Right ventricle myocardium superior (tissue), 1 donor: Measurements from ENCODE around the gene MYO1B. TPM values are rescaled to one million over a fixed set of nuclear protein-coding genes. Genes with fewer than 3 reads are reported as not detected.

Experiments
- ATAC-seq: fragments of 200-7000 bp; cut with Tn5 transposase; one replicate; pipeline ENCODE4 v1.9.1; 2020; ENCODE audit warnings: mild to moderate bottlenecking; ENCODE audit not compliant: poor library complexity
- DNase-seq: peaks from one replicate; pipeline ENCODE4 v3.0.0-alpha.2; 2020
- intact Hi-C: fragments of 100-400 bp; cut with DNase I; formaldehyde crosslinking; loops from one replicate; pipeline ENCODE4 v1.11.2; 2022
- total RNA-seq: library from RNA; stranded (reverse); fragmentation: NEBNext Ultra II Directional; extraction: Animal tissue kit (Norgen Biotek cat#: 25700); gene quantifications from one replicate; pipeline ENCODE4 v1.2.1, GENCODE V29; 2021
- donor health status: DM: no; HTN: yes; CAD: no; lungs with severe emphysema.

Gene MYO1B
- total RNA-seq, 1 donor from 2014 or later = 16.8 TPM

GRCh38 chr2:191311156-191311555 lies 66.0 kb downstream of the MYO1B start:
- no peak for ATAC-seq
- DNase-seq = no peak
- intact Hi-C loops = no loop called here

- DNase-seq (no peak), ATAC-seq (no peak)
- intact Hi-C loops = no loop called here
These were observed 66.4 kb downstream of the MYO1B start for GRCh38 chr2:191311627-191312026.

DNA sequence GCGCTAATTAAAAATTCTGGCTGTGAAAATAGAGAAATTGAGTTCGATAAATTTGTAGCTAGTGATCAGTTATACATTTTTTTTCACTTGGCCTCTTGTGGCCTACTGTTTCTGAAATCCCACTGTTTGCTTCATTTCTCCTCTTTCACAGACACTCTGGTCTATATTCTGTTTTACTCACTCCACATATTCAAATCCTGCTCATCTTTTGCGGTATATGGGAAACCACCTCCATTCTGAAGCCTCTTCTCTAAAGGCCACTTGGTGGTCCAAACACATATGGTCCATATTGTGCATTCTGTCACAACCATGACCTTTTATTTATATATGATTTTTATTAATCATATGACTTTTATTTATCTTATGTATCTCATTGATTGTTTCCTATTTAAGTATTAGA lies 67.0 kb downstream of the MYO1B start:
- no peak for ATAC-seq
- intact Hi-C loops = no loop called here
- DNase-seq = no peak

- intact Hi-C loops = no loop called here
- DNase-seq (no peak), ATAC-seq (no peak)
These were observed 67.5 kb downstream of the MYO1B start for GRCh38 chr2:191312662-191313061.

- DNase-seq = no peak
- intact Hi-C loops = no loop called here
These were observed 69.6 kb downstream of the MYO1B start for GRCh38 chr2:191314697-191315364.

DNA sequence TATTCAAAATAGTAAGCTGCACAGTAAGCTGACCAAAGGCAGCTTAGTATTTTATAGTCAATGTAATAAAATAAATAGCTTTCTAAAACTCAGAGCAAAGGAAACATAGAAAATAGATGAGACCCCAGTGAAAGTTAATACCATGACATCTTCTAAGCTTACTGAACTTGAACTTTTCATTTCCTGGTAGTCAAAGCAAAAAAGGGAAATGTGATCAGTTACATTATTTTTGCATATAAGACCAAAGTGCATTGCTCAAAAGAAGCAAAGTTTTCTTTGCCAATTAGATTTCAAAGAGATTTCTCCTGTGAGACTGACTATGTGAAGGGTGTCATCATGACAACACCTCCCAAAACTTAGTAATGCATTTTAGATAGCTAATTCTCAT lies 70.2 kb downstream of the MYO1B start:
- no peak for ATAC-seq
- intact Hi-C loops = no loop called here

More at GRCh38 chr2:191314697-191315364, 69.6 kb downstream of the MYO1B start:
- no peak for ATAC-seq

GRCh38 chr2:191316246-191316994 lies 71.2 kb downstream of the MYO1B start:
- no peak for DNase-seq
- intact Hi-C loops = no loop called here
- ATAC-seq = no peak

More for the DNA sequence above, 70.2 kb downstream of the MYO1B start:
- DNase-seq = no peak

DNA sequence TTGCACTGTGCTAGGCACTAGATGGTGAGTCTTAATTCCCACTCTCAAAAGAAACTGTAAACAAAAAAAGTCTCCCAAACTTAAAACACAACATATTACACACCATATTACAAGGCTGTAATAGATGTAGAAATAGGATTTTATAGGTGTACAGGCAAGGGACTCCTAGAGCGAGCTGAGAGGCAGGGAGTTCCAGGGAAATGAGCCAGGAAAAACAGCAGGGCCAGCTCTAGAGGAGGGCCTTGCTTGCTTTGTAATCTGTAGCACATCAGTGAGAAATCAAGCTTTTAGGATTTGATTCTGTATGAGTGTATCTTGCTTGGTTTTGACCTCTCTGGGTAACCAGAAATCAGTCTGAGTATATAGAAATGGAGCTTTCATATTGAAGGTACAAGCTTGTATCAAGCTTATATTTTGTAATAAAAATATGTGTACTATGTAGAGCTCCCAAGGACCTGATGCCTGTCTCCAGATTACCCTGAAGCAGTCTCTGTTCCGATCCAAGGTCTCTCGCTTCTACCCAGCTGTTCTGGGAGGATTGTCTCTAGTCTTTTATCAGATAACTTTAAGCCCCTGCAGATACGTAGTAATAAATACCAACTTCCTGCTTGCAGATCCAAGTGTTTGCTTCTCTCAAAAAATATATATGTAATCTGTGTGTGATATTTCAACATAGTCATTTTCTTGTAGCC lies 73.0 kb downstream of the MYO1B start:
- intact Hi-C loops = no loop called here
- ATAC-seq (peak; percentile 79), DNase-seq (peak; percentile 47)

DNA sequence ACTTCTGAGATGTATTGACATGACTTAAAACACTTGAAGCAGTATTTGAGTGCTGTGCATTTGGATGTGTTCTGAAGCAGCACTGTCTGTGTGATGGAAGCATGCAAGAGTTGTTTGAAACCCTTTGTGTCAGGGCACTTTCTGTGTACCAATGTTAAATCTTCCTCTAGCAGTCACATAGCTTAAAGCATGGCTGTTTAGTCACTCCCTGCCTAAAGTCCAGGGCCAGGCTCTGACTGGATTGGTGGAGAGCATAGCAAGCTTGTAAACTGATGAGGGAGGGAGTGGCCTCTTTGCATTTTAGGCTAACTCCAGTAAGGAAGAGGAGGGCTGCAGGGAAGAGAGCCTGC lies 73.5 kb downstream of the MYO1B start:
- DNase-seq = no peak
- peak; percentile 47 for ATAC-seq
- intact Hi-C loops = no loop called here

- DNase-seq (no peak), ATAC-seq (peak; percentile 22)
- intact Hi-C loops = no loop called here
These were observed 74.0 kb downstream of the MYO1B start for GRCh38 chr2:191319186-191319585.

GRCh38 chr2:191320881-191321280 lies 75.7 kb downstream of the MYO1B start:
- DNase-seq (no peak), ATAC-seq (no peak)
- intact Hi-C loops = no loop called here

- DNase-seq = no peak
- intact Hi-C loops = no loop called here
- peak; percentile 69 for ATAC-seq
These were observed 76.9 kb downstream of the MYO1B start for GRCh38 chr2:191321861-191322662.

DNA sequence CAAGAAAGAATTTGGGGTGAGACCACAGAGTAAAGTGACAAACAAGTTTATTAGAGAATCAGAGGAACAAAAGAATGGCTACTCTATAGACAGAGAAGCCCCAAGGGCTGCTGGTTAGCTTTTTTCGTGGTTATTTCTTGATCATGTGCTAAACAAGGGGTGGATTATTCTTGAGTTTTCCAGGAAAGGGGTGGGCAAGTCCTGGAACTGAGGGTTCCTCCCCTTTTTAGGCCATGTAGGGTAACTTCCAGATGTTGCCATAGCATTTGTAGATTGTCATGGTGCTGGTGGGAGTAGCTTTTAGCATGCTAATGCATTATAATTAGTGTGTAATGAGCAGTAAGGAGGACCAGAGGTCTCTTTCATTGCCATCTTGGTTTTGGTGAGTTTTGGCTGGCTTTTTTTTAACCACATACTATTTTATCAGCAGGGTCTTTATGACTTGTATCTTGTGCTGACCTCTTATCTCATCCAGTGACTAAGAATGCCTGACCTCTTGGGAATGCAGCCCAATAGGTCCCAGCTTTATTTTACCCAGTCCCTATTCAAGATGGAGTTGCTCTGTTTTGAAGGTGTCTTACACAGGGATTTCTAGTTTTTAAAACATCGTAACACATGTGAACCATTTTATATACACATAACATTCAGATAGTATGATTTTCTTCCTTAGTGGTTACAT lies 77.8 kb downstream of the MYO1B start:
- ATAC-seq = no peak
- intact Hi-C loops = no loop called here
- no peak for DNase-seq

- DNase-seq (no peak), ATAC-seq (no peak)
- intact Hi-C loops = no loop called here
These were observed 80.6 kb downstream of the MYO1B start for GRCh38 chr2:191325651-191326365.

DNA sequence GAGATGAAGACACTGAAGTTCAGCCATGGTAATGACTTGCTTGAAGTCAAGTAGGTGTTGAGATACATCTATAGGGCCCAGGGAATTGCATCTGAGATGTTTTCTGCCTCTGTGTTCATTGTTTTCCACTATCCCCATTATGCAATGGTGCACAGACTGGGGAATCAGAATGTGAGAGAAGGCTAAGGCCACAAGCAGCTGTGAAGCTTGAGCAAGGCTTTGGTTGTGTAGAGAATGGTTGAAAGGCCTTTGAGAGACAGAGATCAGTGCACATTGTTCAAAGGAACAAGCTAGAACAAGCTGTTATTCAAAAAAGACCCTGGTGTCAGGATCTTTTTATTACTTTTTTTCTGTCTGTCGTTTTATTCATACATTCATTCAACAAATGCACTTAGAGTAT lies 82.3 kb downstream of the MYO1B start:
- intact Hi-C loops = no loop called here
- ATAC-seq = no peak
- DNase-seq = no peak

DNA sequence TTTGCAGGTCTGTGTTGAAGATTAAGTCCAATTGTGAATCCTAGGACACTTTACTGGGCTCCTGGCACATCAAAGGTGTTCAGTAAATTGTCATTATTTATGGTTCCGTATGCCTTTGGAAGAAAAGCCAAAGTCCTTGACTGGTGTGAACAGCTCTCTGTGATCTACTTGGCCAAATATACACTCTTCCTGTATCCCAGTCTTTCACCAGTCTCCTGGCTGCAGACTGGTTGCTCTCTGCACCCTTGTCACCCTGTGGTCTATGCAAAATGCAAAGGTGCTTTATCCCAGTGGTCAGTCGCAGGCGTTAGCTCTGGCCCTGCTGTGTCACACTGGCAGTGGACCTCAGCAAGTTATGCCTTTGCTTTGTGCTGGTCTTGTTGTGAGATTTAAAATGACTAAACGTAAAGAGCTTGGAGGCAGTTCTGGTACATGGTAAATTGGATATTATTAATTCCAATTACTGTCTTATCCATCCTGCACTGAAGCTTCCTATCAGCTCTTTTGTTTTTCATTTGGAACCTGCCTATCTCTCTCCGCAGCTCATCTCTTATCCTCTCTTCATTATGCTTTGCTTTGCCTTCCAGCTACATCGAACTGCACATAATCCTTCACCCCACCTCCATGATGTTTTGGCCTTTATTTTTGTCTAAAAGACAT lies 83.1 kb downstream of the MYO1B start:
- no peak for DNase-seq
- intact Hi-C loops = no loop called here
- no peak for ATAC-seq

- no peak for DNase-seq
- intact Hi-C loops = no loop called here
- no peak for ATAC-seq
These were observed 84.6 kb downstream of the MYO1B start for GRCh38 chr2:191329841-191330240.
